IMR-90 (cell line): Measurements from ENCODE around the gene ERN1. TPM values are rescaled to one million over a fixed set of nuclear protein-coding genes. Genes with fewer than 3 reads are reported as not detected.

Source experiments
- ATAC-seq: fragments of 200-7000 bp; cut with Tn5 transposase; 2 replicates; pipeline ENCODE4 v1.9.1; 2020; ENCODE audit warnings: low read depth, mild to moderate bottlenecking, moderate library complexity
- BruUV-seq: library from RNA; stranded (reverse); fragments of 400-500 nt; replicated peaks from 2 replicates; lab custom pipeline; 2021; lab: Mats Ljungman, UMichigan
- CTCF ChIA-PET: fragments of 300-600 bp; formaldehyde crosslinking; extraction: SDS; loops from one replicate; lab custom pipeline; 2021; ENCODE audit warnings: antibody characterized with exemption; lab: Yijun Ruan, JAX
- POLR2A ChIA-PET: fragments of 300-600 bp; sonication (Branson Sonifier 250); formaldehyde crosslinking; loops from one replicate; lab custom pipeline; 2022; ENCODE audit warnings: antibody characterized with exemption; ENCODE audit not compliant: unreplicated experiment; lab: Charles Lee
- DNase-seq: peaks from one replicate; pipeline ENCODE4 v3.0.0; 2013
- H2AFZ ChIP-seq: replicated peaks from 2 replicates; pipeline ENCODE3; 2013; ENCODE audit warnings: low read length, mild to moderate bottlenecking; ENCODE audit not compliant: poor library complexity
- H2AK5ac ChIP-seq: 2 replicates; pipeline ENCODE4 v1.6.1; 2013; ENCODE audit warnings: low read depth, low read length, inconsistent platforms
- H2AK9ac ChIP-seq: replicated peaks from 2 replicates; pipeline ENCODE3; 2013; ENCODE audit warnings: mild to moderate bottlenecking, low read depth, low read length, moderate library complexity; ENCODE audit not compliant: poor library complexity
- H2BK120ac ChIP-seq: 2 replicates; pipeline ENCODE4 v1.6.1; 2013; ENCODE audit warnings: low read depth, low read length, inconsistent platforms
- H2BK15ac ChIP-seq: 3 replicates; pipeline ENCODE4 v1.6.1; 2013; ENCODE audit warnings: low read depth, low read length, inconsistent platforms
- H2BK20ac ChIP-seq: 2 replicates; pipeline ENCODE4 v1.6.1; 2013; ENCODE audit warnings: low read depth, mild to moderate bottlenecking, inconsistent platforms, low read length, moderate library complexity
- H2BK5ac ChIP-seq: 2 replicates; pipeline ENCODE4 v1.6.1; 2013; ENCODE audit warnings: mild to moderate bottlenecking, low read depth, low read length, inconsistent platforms; ENCODE audit not compliant: poor library complexity, severe bottlenecking
- H3K14ac ChIP-seq: replicated peaks from 2 replicates; pipeline ENCODE4 v1.6.1; 2013; ENCODE audit warnings: low read depth, low read length, inconsistent platforms
- H3K18ac ChIP-seq: 2 replicates; pipeline ENCODE4 v1.6.1; 2013; ENCODE audit warnings: low read depth, low read length, control low read depth
- H3K23ac ChIP-seq: 2 replicates; pipeline ENCODE4 v1.6.1; 2013; ENCODE audit warnings: low read depth, low read length, inconsistent platforms
- H3K27ac ChIP-seq: 2 replicates; pipeline ENCODE4 v1.5.1; 2013; ENCODE audit warnings: mild to moderate bottlenecking, control low read depth, low read length; ENCODE audit not compliant: insufficient read depth
- H3K27me3 ChIP-seq: 2 replicates; pipeline ENCODE4 v1.6.1; 2013; ENCODE audit warnings: low read length; ENCODE audit not compliant: control insufficient read depth, insufficient read depth
- H3K36me3 ChIP-seq: 2 replicates; pipeline ENCODE4 v1.6.1; 2013; ENCODE audit warnings: low read length, mixed read lengths; ENCODE audit not compliant: control insufficient read depth, insufficient read depth
- H3K4ac ChIP-seq: 2 replicates; pipeline ENCODE4 v1.6.1; 2013; ENCODE audit warnings: low read depth, low read length, inconsistent platforms
- H3K4me1 ChIP-seq: 2 replicates; pipeline ENCODE4 v1.6.1; 2013; ENCODE audit warnings: low read length, mixed read lengths; ENCODE audit not compliant: control insufficient read depth, insufficient read depth
- H3K4me2 ChIP-seq: 2 replicates; pipeline ENCODE4 v1.6.1; 2013; ENCODE audit warnings: low read depth, mild to moderate bottlenecking, control low read depth, low read length, moderate library complexity
- H3K4me3 ChIP-seq: 2 replicates; pipeline ENCODE4 v1.5.1; 2013; ENCODE audit warnings: low read depth, mild to moderate bottlenecking, control low read depth, low read length, moderate library complexity; ENCODE audit not compliant: insufficient read depth
- H3K56ac ChIP-seq: 2 replicates; pipeline ENCODE4 v1.6.1; 2013; ENCODE audit warnings: low read length, inconsistent platforms; ENCODE audit not compliant: insufficient read depth; ENCODE audit errors: extremely low read depth
- H3K79me1 ChIP-seq, 2 experiments: 2 replicates each; pipeline ENCODE4 v1.6.1; 2013; ENCODE audit warnings: low read length in 2 of 2, inconsistent platforms in 1 of 2, low read depth in 1 of 2
- H3K9ac ChIP-seq: 2 replicates; pipeline ENCODE4 v1.6.1; 2013; ENCODE audit warnings: low read depth, low read length, control low read depth
- H3K9me1 ChIP-seq: 2 replicates; pipeline ENCODE4 v1.6.1; 2013; ENCODE audit warnings: low read length, inconsistent platforms; ENCODE audit not compliant: insufficient read depth
- H3K9me3 ChIP-seq: 2 replicates; pipeline ENCODE4 v1.6.1; 2013; ENCODE audit warnings: low read length; ENCODE audit not compliant: control insufficient read depth, insufficient read depth
- H4K20me1 ChIP-seq: 2 replicates; pipeline ENCODE4 v1.6.1; 2013; ENCODE audit warnings: low read length, inconsistent platforms; ENCODE audit not compliant: insufficient read depth
- H4K5ac ChIP-seq: 2 replicates; pipeline ENCODE4 v1.6.1; 2013; ENCODE audit warnings: mild to moderate bottlenecking, low read depth, low read length, control low read depth
- H4K8ac ChIP-seq, 2 experiments: 2 replicates each; pipeline ENCODE4 v1.6.1; 2013; ENCODE audit warnings: low read depth in 2 of 2, low read length in 2 of 2, control low read depth in 1 of 2, inconsistent platforms in 1 of 2
- H4K91ac ChIP-seq: 2 replicates; pipeline ENCODE4 v1.6.1; 2013; ENCODE audit warnings: low read depth, low read length, inconsistent platforms; ENCODE audit not compliant: insufficient read depth
- BHLHE40 ChIP-seq: fragments of 150-350 bp; IDR thresholded peaks from 2 replicates; pipeline ENCODE4 v1.6.1; 2016; ENCODE audit warnings: mild to moderate bottlenecking, low read depth, low read length
- FOS ChIP-seq: fragments of 150-350 bp; IDR thresholded peaks from 2 replicates; pipeline ENCODE4 v1.6.1; 2016; ENCODE audit warnings: low read depth, low read length
- MAFK ChIP-seq: IDR thresholded peaks from 2 replicates; pipeline ENCODE4 v1.6.1; 2012; ENCODE audit warnings: low read depth, low read length, improper control_type of control experiment
- MAZ ChIP-seq: IDR thresholded peaks from 2 replicates; pipeline ENCODE4 v1.6.1; 2012; ENCODE audit warnings: low read depth, mild to moderate bottlenecking, low read length, improper control_type of control experiment, moderate library complexity, borderline replicate concordance
- MXI1 ChIP-seq: IDR thresholded peaks from 2 replicates; pipeline ENCODE4 v1.6.1; 2012; ENCODE audit warnings: low read depth, mild to moderate bottlenecking, low read length, moderate library complexity, borderline replicate concordance
- RAD21 ChIP-seq: IDR thresholded peaks from 2 replicates; pipeline ENCODE4 v1.6.1; 2012; ENCODE audit warnings: low read length, improper control_type of control experiment
- RFX5 ChIP-seq: IDR thresholded peaks from 2 replicates; pipeline ENCODE4 v1.8.0; 2012; ENCODE audit warnings: low read depth, mild to moderate bottlenecking, low read length, moderate library complexity
- SMC3 ChIP-seq: fragments of 150-350 bp; IDR thresholded peaks from 2 replicates; pipeline ENCODE4 v1.6.1; 2016; ENCODE audit warnings: low read depth, mild to moderate bottlenecking, antibody characterized with exemption, low read length, moderate library complexity
- WGBS, 2 experiments: methylation state at CpG; one replicate each; pipeline versions ENCODE4 v1.1.5 to v1.1.7; 2013; ENCODE audit warnings: missing lambda C conversion rate in 2 of 2; ENCODE audit not compliant: insufficient read length in 1 of 2; ENCODE audit errors: extremely low coverage in 2 of 2; 5-methylcytosine and 5-hydroxymethylcytosine counted together
- dilution Hi-C: fragments of 300-500 bp; cut with HindIII; formaldehyde crosslinking; loops from one replicate; pipeline ENCODE4 v1.14.3; 2018; ENCODE audit warnings: low sequenced_read_pairs; ENCODE audit not compliant: unreplicated experiment
- in situ Hi-C: fragments of 300-500 bp; cut with MboI; formaldehyde crosslinking; loops from 3 replicates; pipeline ENCODE4 v1.14.3; 2019; ENCODE audit warnings: low sequenced_read_pairs, inconsistent platforms, mixed read lengths
- intact Hi-C: fragments of 100-400 bp; cut with micrococcal nuclease; formaldehyde crosslinking; loops from 2 replicates; pipeline ENCODE4 v1.10.0; 2022
- polyA plus RNA-seq, 3 experiments: library from polyadenylated mRNA; depleted of rRNA; stranded (reverse); fragments of >200 nt; gene quantifications; 2 replicates each; pipeline ENCODE4 v1.2.3, GENCODE V29; 2012; ENCODE audit warnings: low replicate concordance in 1 of 3
- total RNA-seq: library from RNA; depleted of rRNA; stranded (reverse); fragments of >200 nt; gene quantifications from 2 replicates; pipeline ENCODE4 v1.2.3, GENCODE V29; 2012
- TF ChIP-seq, protein P1 (sequence below): fragments of 150-350 bp; IDR thresholded peaks from 2 replicates; pipeline ENCODE4 v1.6.1; 2016; ENCODE audit warnings: low read depth, mild to moderate bottlenecking, low read length, moderate library complexity, borderline replicate concordance
- TF ChIP-seq, protein P2 (sequence below): fragments of 150-350 bp; IDR thresholded peaks from 2 replicates; pipeline ENCODE4 v1.6.1; 2017; ENCODE audit warnings: mild to moderate bottlenecking, antibody characterized with exemption, low read length, low read depth
- TF ChIP-seq, protein P3 (sequence below): conservative IDR thresholded peaks from 2 replicates; pipeline ENCODE4 v1.5.1; 2012; ENCODE audit warnings: mild to moderate bottlenecking, low read depth, low read length, improper control_type of control experiment

The ERN1 gene
- total and polyA plus RNA-seq, 2 of the 4 experiments (the other 2 are of a cell fraction), result 2.7 to 4.1 TPM

DNA sequence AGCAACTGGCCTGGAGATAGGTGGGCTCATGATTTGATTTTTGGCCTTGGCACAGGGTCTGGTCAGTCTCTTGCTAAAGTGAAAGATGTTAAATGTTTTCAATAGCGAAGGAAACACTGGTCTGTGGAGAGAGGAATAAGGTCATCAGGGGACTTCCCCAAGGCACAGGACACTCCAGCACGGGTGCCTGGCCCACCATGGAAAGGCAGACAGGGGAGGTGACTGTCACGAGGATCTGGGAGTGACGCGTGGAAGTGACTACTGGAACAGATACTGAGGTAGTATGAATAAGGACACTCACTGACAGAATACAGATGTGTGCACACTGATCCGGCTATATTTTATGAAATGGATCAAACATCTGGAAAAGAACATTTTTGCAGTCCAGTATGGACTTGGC is 92.8 kb downstream of the ERN1 start (continued):
- TF ChIP-seq, protein P1, sequence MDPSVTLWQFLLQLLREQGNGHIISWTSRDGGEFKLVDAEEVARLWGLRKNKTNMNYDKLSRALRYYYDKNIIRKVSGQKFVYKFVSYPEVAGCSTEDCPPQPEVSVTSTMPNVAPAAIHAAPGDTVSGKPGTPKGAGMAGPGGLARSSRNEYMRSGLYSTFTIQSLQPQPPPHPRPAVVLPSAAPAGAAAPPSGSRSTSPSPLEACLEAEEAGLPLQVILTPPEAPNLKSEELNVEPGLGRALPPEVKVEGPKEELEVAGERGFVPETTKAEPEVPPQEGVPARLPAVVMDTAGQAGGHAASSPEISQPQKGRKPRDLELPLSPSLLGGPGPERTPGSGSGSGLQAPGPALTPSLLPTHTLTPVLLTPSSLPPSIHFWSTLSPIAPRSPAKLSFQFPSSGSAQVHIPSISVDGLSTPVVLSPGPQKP, result no peak
- TF ChIP-seq RFX5, result no peak

DNA sequence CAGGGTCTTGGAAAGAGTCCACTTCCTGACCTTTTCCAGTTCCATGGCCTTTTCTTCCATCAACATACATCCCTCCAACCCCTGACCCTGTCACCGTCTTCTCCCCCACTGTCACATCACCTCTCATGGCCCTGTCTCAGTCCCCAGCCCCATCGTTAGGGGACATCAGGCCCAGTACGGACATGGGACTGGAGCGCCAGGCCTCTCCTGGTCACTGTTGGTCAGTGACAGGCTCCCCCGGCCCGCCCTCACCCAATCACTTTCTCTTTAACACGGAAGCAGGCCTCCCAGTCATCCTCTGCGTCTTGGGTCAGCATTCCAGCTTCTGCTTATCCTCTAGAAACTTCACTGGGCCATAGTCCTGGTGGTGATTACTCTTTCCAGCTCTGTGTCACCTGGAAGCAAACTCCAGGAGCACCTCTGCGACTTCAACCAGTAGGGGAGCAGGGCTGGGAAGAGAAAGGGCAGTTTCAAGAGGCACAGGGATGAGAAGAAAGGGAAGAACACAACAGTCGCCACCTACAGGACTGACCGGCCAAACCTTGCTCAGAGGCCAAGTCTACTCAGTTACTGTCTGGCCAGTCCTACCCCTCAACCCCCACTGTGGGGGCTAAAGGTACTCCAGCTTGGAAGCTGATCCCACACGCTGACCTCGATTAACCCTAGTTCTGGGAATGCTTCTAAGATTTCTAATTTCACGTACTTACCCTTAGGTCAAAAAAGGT is 93.6 kb downstream of the ERN1 start:
- Histone ChIP-seq H4K5ac (no peak overlapping the region), H2AFZ (no peak overlapping the region), H3K4me3 (no peak overlapping the region), H3K18ac (no peak overlapping the region), H3K4me2 (no peak overlapping the region), H3K27ac (no peak overlapping the region), H3K27me3 (no peaks in the 10 kb centered on the region), H2BK120ac (no peak overlapping the region), H3K4me1 (no peaks in the 10 kb centered on the region), H3K14ac (no peak overlapping the region; the same call in 1 of the 2 replicates), H3K9me1 (no peaks in the 10 kb centered on the region), H3K9ac (no peak overlapping the region), H4K20me1 (no peaks in the 10 kb centered on the region), H3K4ac (no peak overlapping the region), H2AK9ac (no peak overlapping the region), H4K91ac (no peak overlapping the region), H3K36me3 (peaks cover 7% of the 10 kb centered on the region), H2BK20ac (no peak overlapping the region), H3K56ac (no peak overlapping the region), H3K79me1 (no peaks in the 10 kb centered on the region), H2BK5ac (no peak overlapping the region), H4K8ac (no peak overlapping the region), H3K23ac (no peak overlapping the region), H3K9me3 (no peaks in the 10 kb centered on the region), H2AK5ac (no peak overlapping the region), H2BK15ac (no peak overlapping the region)
- POLR2A ChIA-PET, result no interaction called here
- in situ Hi-C loops (no loop called here), intact Hi-C loops (no loop called here), dilution Hi-C loops (no loop called here)
- BruUV-seq, result no TSS peak
- 100% methylated on average over 1 of the region's 14 CpGs; no CpG with 5 or more reads in 1 of the 2 experiments for WGBS, 2 experiments
- DNase-seq (no peak), ATAC-seq (no peak)
- CTCF ChIA-PET, result no interaction called here
- TF ChIP-seq MAZ (no peak), RAD21 (no peak), MAFK (no peak), BHLHE40 (no peak), SMC3 (no peak), FOS (no peak), MXI1 (no peak)
- TF ChIP-seq, protein P1, result no peak
- TF ChIP-seq, protein P2, sequence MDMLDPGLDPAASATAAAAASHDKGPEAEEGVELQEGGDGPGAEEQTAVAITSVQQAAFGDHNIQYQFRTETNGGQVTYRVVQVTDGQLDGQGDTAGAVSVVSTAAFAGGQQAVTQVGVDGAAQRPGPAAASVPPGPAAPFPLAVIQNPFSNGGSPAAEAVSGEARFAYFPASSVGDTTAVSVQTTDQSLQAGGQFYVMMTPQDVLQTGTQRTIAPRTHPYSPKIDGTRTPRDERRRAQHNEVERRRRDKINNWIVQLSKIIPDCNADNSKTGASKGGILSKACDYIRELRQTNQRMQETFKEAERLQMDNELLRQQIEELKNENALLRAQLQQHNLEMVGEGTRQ, result no peak
- TF ChIP-seq, protein P3, sequence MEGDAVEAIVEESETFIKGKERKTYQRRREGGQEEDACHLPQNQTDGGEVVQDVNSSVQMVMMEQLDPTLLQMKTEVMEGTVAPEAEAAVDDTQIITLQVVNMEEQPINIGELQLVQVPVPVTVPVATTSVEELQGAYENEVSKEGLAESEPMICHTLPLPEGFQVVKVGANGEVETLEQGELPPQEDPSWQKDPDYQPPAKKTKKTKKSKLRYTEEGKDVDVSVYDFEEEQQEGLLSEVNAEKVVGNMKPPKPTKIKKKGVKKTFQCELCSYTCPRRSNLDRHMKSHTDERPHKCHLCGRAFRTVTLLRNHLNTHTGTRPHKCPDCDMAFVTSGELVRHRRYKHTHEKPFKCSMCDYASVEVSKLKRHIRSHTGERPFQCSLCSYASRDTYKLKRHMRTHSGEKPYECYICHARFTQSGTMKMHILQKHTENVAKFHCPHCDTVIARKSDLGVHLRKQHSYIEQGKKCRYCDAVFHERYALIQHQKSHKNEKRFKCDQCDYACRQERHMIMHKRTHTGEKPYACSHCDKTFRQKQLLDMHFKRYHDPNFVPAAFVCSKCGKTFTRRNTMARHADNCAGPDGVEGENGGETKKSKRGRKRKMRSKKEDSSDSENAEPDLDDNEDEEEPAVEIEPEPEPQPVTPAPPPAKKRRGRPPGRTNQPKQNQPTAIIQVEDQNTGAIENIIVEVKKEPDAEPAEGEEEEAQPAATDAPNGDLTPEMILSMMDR, result no peak
